WI38 (cell line): ENCODE results near the gene CABP1.
"Not testable (repeated sequence)": the region's sequence is repeated elsewhere in the genome, so short reads cannot be mapped to it uniquely, and the experiment has no call there.

Source experiments
- H3K4me3 ChIP-seq: 2 replicates; pipeline ENCODE4 v1.5.1; 2011; ENCODE audit warnings: low read depth, mild to moderate bottlenecking, control low read depth, low read length
- TF ChIP-seq, protein P1 (sequence below): IDR thresholded peaks from 2 replicates; pipeline ENCODE4 v1.5.1; 2012; ENCODE audit warnings: low read depth, mild to moderate bottlenecking, control low read depth, low read length

Gene CABP1

DNA sequence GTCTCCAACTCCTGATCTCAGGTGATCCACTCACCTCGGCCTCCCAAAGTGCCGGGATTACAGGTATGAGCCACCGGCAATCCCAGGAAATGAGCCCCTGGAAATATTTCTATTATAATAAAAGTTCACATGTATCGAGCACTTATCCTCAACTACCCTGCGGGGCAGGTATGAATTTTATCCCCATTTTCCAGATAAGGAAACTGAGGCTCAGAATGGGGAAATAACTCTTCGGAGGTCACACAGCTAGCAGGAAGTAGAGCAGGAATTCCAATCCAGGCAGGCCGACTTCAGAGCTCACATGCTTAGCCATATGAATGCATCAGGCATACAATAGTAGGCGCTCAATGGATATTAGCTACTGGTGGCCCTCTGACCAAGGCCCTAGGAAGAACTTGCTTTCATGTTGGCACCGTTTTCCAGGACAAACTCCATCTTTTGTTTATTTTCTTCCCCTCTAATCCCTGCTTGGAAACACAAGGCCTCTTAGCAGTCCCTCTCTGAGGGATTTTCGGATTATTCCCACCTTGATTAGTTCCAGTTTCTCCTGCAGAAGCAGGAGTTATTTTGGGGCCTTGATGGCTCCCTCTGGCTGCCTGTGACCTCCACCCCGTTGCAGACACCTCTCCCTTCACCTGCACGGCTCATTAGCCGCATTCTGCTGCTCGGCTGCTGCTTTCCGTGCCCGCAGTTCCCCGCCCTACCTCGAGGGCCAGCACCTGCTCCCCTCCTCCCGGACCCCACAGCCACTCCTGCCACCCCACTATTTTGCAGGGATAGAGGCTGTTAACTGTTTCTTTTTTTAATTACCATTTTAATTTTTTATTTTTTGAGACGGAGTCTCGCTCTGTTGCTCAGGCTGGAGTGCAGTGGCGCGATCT, 40.5 kb upstream of the CABP1 start:
- TF ChIP-seq, protein P1, sequence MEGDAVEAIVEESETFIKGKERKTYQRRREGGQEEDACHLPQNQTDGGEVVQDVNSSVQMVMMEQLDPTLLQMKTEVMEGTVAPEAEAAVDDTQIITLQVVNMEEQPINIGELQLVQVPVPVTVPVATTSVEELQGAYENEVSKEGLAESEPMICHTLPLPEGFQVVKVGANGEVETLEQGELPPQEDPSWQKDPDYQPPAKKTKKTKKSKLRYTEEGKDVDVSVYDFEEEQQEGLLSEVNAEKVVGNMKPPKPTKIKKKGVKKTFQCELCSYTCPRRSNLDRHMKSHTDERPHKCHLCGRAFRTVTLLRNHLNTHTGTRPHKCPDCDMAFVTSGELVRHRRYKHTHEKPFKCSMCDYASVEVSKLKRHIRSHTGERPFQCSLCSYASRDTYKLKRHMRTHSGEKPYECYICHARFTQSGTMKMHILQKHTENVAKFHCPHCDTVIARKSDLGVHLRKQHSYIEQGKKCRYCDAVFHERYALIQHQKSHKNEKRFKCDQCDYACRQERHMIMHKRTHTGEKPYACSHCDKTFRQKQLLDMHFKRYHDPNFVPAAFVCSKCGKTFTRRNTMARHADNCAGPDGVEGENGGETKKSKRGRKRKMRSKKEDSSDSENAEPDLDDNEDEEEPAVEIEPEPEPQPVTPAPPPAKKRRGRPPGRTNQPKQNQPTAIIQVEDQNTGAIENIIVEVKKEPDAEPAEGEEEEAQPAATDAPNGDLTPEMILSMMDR: no peak
- no peak overlapping the region for H3K4me3 ChIP-seq

GRCh38 chr12:120602416-120602815, 38.0 kb upstream of the CABP1 start:
- not testable (repeated sequence) for H3K4me3 ChIP-seq

GRCh38 chr12:120610560-120610959, 29.9 kb upstream of the CABP1 start:
- TF ChIP-seq, protein P1: no peak
- H3K4me3 ChIP-seq: no peak overlapping the region

DNA sequence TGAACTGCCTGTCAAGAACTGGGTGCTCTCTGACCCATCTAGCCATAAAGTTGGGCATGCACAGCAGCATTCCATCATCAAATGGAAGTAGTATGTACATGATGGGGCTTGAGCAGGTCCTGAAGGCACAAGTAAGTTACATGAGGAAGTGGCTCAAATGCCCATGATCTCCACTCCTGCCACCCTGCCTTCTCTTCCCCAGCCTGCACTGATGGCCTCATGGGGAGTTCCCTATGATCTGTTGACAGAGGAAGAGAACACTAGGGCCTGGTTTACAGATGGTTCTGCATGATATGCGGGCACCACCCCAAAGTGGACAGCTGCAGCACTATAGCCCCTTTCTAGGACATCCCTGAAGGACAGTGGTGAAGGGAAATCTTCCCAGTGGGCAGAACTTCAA, 28.9 kb upstream of the CABP1 start:
- not testable (repeated sequence) for H3K4me3 ChIP-seq

GRCh38 chr12:120614848-120615247, 25.6 kb upstream of the CABP1 start:
- no peak overlapping the region for H3K4me3 ChIP-seq
- TF ChIP-seq, protein P1: no peak

- not testable (repeated sequence) for H3K4me3 ChIP-seq
These were observed 23.2 kb upstream of the CABP1 start for GRCh38 chr12:120617193-120617592.

- H3K4me3 ChIP-seq: not testable (repeated sequence)
These were observed 22.7 kb upstream of the CABP1 start for GRCh38 chr12:120617767-120618166.

- TF ChIP-seq, protein P1: no peak
- no peak overlapping the region for H3K4me3 ChIP-seq
These were observed 21.3 kb upstream of the CABP1 start for GRCh38 chr12:120618954-120619615.

DNA sequence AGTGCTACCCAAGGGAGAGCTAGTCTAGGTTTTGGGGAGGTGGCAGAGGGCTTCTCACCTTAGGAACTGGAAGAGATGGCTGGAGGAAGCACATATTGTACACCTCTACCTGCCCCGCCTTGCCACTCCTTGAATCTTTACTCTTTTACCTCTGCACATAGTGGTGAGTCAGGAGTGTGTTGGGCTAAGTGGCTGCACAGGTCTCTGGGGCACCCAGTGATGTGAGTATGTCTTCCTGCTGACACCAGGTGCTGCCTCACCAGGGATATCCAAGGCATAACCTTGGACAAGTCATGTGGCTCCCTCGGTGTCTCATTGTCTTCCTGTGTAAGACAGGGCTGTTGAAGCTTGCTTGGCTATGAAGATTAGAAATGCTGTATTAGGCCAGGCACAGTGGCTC, 19.8 kb upstream of the CABP1 start:
- TF ChIP-seq, protein P1: no peak
- H3K4me3 ChIP-seq: no peak overlapping the region
